Sigmoid colon (tissue), 3 donors: ENCODE measurements around the gene FNDC8.

ENCODE experiments used
- CTCF ChIP-seq, 4 experiments: fragments of 450-650 bp in 3 of 4; fragments of 200-600 bp in 1 of 4; IDR thresholded peaks; one replicate each; pipeline ENCODE4 v1.5.1; 2016 to 2019; ENCODE audit warnings: antibody characterized with exemption in 4 of 4, mild to moderate bottlenecking in 3 of 4, moderate library complexity in 2 of 4
- POLR2A ChIP-seq, 2 donors: fragments of 450-650 bp; IDR thresholded peaks; one replicate each; pipeline ENCODE4 v1.6.1; 2016; ENCODE audit warnings: antibody characterized with exemption in 2 of 2, mild to moderate bottlenecking in 2 of 2, moderate library complexity in 2 of 2

- TF ChIP-seq CTCF (IDR thresholded peaks at IDR 0.05) (no peak), POLR2A (IDR thresholded peaks at IDR 0.05) (no peak)
These were observed 16.8 kb downstream of the FNDC8 start for GRCh38 chr17:35138218-35138617.
